ENCODE results near the gene TMC1.

Gene TMC1

DNA sequence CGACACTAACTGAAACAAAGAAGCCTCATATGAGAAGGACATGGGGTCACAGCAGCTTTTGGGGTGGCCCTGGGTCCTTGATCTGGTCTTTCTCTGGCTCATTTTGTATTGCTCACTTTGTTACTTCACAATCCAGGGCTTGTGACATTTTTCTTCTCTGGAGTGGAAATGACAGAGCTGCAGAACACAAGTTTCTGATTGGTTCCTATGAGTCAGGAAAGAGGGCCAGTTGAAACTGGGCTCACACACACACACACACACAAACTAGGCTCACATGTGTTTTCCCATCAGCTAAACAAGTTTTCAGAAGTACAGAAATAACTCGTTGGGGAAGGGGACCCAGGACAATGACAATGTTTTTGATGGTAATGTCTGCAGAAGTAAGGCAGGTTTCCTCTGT is 54.3 kb downstream of the TMC1 start:
- DNase-seq (ENCODE audit: low spot score) = no peak

GRCh38 chr9:72576087-72576486 is 54.7 kb downstream of the TMC1 start:
- no peak for DNase-seq (ENCODE audit: low spot score)

- DNase-seq (ENCODE audit: low spot score) = peak; percentile 46
These were observed 55.9 kb downstream of the TMC1 start for GRCh38 chr9:72577212-72577753.

GRCh38 chr9:72579190-72579589 is 57.8 kb downstream of the TMC1 start:
- DNase-seq (ENCODE audit: low spot score) = no peak

DNA sequence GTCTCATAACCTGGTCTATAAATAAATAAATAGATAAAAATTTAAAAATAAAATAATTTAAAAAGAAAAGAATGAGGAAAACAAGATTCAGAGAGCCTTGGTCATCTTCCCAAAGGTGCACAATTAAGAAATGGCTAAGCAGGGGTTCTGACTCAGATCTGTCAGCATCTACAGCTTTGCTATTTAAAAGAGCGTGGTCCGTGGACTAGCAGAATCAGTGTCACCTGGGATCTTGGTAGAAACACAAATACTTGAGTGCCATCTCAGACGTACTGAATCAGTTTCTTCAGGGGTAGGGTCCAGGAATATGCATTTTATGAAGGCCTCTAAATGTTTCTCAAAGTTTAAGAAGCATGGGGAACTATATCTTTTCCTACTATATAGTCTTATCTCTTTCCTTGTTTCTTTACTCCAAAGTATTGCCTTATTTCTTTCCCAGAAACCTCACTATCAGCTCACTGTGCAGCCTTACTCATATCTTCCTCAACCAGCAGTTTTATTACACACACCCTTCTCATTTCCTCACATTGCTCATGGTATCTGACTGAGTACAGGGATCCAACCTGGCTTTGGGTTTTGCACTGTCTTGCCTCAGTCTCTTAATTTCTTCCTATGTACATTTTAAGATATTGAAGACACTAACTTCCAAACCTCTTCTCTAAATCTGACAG is 58.6 kb downstream of the TMC1 start:
- no peak for DNase-seq (ENCODE audit: low spot score)

DNA sequence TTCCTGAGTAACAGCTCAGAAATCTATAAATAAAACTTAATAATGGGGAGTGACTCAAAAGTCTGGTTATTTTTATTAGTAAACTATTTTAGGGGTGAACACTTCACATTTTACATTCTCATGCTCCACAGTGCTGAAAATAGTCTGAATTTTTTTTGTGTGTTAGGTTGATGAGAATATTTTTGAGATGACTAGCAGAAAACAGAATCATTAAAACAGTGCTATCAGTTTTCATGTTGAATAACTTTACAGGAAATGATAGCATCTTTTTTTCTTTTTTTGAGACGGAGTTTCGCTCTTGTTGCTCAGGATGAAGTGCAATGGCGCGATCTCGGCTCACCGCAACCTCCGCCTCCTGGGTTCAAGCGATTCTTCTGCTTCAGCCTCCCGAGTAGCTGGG is 60.3 kb downstream of the TMC1 start:
- no peak for DNase-seq (ENCODE audit: low spot score)

- no peak for DNase-seq (ENCODE audit: low spot score)
These were observed 62.0 kb downstream of the TMC1 start for GRCh38 chr9:72583370-72583769.

DNA sequence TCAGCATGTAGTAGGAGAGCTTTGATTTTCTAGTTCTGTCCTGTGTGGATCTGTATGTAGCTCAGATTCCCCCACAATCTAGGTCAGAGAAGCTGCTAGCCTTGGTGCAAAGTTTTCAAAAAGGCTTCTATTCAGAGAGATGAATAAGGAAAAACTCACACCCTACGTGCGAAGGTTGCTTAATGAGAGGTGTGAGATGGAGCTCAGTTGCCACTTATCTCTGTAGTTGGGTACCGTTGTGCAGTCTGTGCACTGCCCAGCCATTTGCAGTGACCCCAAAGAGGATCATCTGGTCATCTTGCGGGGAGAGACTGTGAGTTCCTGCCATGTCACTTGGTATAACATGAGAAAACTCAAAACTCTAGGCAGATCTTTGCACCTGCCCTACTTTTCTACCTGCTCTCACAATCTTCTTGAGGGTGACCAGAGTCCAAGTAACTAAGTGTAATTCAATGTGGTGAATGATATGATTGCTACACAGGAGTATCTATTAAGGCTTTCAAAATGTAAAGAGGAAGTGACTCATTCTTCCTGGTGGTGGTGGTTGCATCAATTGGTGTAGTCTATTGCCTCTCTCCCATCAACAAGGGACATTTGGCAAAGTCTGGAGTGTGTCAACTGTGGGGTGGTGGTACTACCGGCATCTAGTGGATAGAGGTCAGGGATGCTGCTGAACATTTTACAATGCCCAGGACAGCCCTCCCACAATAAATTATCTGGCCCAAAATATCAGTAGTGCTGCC is 65.2 kb downstream of the TMC1 start:
- DNase-seq (ENCODE audit: low spot score) = peak; percentile 41

- DNase-seq (ENCODE audit: low spot score) = no peak
These were observed 66.9 kb downstream of the TMC1 start for GRCh38 chr9:72588336-72588735.

GRCh38 chr9:72589667-72590521 is 68.5 kb downstream of the TMC1 start:
- no peak for DNase-seq (ENCODE audit: low spot score)

GRCh38 chr9:72590824-72591223 is 69.4 kb downstream of the TMC1 start:
- no peak for DNase-seq (ENCODE audit: low spot score)

- peak; percentile 33 for DNase-seq (ENCODE audit: low spot score)
These were observed 71.3 kb downstream of the TMC1 start for GRCh38 chr9:72592502-72593403.

GRCh38 chr9:72596451-72597180 is 75.2 kb downstream of the TMC1 start:
- DNase-seq (ENCODE audit: low spot score) = no peak

DNA sequence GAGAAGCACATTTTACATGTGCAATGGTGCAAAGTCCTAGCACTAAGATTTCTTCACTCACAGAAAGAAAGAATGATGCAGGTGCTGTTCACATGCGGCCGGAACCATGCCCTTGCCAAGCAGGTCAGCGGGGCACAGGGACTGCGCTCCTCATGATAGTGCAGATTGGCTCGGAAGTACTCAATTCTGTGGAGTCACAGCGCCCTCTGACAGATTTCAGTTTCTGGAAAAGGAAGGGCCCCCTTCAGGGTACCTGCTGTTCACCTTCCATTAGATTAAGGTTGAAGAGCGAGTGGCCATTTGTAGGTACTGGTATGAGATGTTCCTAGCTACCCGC is 75.7 kb downstream of the TMC1 start:
- no peak for DNase-seq (ENCODE audit: low spot score)

DNA sequence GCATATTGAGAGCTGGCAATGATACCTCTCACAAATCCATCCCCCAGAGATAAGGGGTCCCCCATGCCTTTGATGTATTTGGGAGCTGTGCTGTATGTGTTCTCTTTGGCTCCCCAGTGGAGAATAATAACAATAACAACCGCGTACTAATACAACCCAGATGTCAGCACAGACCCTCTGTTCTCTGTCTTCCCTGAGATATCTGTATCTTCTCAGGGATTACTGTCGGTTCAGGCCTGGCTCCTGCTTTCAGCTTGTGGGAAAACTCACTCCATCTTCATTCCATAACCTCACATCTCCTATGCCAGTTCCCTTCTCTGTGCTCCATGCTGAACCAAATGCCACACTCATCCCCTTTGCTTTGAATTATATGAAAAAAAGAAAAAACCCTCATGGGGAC is 76.2 kb downstream of the TMC1 start:
- no peak for DNase-seq (ENCODE audit: low spot score)

GRCh38 chr9:72598639-72599038 is 77.2 kb downstream of the TMC1 start:
- no peak for DNase-seq (ENCODE audit: low spot score)

- DNase-seq (ENCODE audit: low spot score) = no peak
These were observed 78.6 kb downstream of the TMC1 start for GRCh38 chr9:72599874-72600534.

GRCh38 chr9:72600671-72601070 is 79.3 kb downstream of the TMC1 start:
- DNase-seq (ENCODE audit: low spot score) = no peak

GRCh38 chr9:72601615-72602014 is 80.2 kb downstream of the TMC1 start:
- DNase-seq (ENCODE audit: low spot score) = no peak

- no peak for DNase-seq (ENCODE audit: low spot score)
These were observed 91.0 kb downstream of the TMC1 start for GRCh38 chr9:72612449-72612848.

All from AG08396 (cell line).